Measurements from ENCODE around the gene BRSK2. TPM values are rescaled to one million over a fixed set of nuclear protein-coding genes. Genes with fewer than 3 reads are reported as not detected.
"Not testable (repeated sequence)": the region's sequence is repeated elsewhere in the genome, so short reads cannot be mapped to it uniquely, and the experiment has no call there.

Gene BRSK2
- polyA plus RNA-seq, 1 experiment, result 0.28 TPM

DNA sequence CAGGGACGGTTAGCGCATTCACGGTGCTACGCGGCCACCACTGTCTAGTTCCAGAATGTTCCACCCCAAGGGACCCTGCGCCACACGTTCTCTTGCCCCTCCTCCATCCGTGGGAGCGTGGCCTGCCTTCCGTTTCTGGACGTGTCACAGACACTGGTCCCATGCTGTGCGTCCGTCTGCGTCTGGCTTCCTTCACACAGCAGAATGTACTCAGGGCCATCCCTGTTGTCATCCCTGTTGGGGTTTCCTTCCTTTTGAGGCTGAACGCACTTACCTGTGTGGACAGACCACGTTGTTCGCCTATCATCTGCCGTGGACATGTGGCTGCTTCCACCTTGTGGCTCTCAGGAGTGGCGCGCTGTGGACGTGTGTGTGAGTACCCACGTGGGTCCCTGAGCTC, 24.9 kb downstream of the BRSK2 start:
- H3K4me3 ChIP-seq (ENCODE audit: low read depth, low read length), result no peak overlapping the region
- ChIA-PET CTCF (no interaction called here), POLR2A (no interaction called here)
- no peaks in the 10 kb centered on the region for H3K27me3 ChIP-seq (ENCODE audit: control insufficient read depth, insufficient read depth, low read length)
- no peak for DNase-seq (ENCODE audit: low read depth)
- H3K36me3 ChIP-seq (ENCODE audit: control insufficient read depth, insufficient read depth, low read length), result no peaks in the 10 kb centered on the region
- TF ChIP-seq, protein P1, sequence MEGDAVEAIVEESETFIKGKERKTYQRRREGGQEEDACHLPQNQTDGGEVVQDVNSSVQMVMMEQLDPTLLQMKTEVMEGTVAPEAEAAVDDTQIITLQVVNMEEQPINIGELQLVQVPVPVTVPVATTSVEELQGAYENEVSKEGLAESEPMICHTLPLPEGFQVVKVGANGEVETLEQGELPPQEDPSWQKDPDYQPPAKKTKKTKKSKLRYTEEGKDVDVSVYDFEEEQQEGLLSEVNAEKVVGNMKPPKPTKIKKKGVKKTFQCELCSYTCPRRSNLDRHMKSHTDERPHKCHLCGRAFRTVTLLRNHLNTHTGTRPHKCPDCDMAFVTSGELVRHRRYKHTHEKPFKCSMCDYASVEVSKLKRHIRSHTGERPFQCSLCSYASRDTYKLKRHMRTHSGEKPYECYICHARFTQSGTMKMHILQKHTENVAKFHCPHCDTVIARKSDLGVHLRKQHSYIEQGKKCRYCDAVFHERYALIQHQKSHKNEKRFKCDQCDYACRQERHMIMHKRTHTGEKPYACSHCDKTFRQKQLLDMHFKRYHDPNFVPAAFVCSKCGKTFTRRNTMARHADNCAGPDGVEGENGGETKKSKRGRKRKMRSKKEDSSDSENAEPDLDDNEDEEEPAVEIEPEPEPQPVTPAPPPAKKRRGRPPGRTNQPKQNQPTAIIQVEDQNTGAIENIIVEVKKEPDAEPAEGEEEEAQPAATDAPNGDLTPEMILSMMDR (IDR thresholded peaks at IDR 0.05; ENCODE audit: insufficient read depth, low read depth, low read length), result no peak

DNA sequence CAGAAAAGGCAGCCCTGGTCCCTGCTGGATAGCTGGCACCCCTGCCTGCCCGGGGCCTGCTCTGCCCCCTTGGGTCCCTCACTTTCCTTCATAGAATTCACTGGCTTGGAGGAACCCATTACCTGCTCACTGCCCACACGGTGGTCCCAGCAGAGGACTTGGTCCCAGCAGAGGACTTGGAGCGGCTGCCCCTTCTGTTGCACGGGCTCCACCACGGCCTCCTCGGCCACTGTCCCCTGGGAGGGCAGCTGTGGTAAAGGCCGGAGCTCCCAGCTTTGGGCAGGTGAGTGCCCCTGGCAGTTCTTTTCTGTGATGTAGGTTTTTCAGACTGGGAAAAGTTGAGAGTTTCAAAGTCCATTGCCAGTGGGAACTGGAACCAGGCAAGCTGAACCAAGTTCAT, 25.9 kb downstream of the BRSK2 start:
- POLR2A ChIA-PET, result no interaction called here
- Histone ChIP-seq H3K27me3 (ENCODE audit: control insufficient read depth, insufficient read depth, low read length) (no peaks in the 10 kb centered on the region), H3K4me3 (ENCODE audit: low read depth, low read length) (no peak overlapping the region), H3K36me3 (ENCODE audit: control insufficient read depth, insufficient read depth, low read length) (no peaks in the 10 kb centered on the region)
- TF ChIP-seq, protein P1 (IDR thresholded peaks at IDR 0.05; ENCODE audit: insufficient read depth, low read depth, low read length), result no peak
- CTCF ChIA-PET, result no interaction called here
- no peak for DNase-seq (ENCODE audit: low read depth)

DNA sequence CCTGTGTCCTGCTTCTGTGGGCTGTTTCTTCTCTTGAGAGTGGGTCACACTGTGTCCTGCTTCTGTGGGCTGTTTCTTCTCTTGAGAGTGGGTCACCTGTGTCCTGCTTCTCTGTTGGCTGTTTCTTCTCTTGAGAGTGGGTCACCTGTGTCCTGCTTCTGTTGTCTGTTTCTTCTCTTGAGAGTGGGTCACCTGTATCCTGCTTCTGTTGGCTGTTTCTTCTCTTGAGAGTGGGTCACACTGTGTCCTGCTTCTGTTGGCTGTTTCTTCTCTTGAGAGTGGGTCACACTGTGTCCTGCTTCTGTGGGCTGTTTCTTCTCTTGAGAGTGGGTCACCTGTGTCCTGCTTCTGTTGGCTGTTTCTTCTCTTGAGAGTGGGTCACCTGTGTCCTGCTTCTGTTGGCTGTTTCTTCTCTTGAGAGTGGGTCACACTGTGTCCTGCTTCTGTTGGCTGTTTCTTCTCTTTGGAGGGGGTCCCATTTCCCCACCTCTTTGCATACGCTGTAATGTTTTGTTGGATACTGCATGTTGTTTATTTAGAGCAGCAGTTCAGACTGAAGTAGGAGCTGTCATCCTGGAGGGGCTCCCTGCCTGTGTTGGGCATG, 28.6 kb downstream of the BRSK2 start:
- DNase-seq (ENCODE audit: low read depth); CTCF ChIA-PET; H3K4me3 ChIP-seq (ENCODE audit: low read depth, low read length); H3K36me3 ChIP-seq (ENCODE audit: control insufficient read depth, insufficient read depth, low read length); H3K27me3 ChIP-seq (ENCODE audit: control insufficient read depth, insufficient read depth, low read length); POLR2A ChIA-PET: not testable (repeated sequence)

DNA sequence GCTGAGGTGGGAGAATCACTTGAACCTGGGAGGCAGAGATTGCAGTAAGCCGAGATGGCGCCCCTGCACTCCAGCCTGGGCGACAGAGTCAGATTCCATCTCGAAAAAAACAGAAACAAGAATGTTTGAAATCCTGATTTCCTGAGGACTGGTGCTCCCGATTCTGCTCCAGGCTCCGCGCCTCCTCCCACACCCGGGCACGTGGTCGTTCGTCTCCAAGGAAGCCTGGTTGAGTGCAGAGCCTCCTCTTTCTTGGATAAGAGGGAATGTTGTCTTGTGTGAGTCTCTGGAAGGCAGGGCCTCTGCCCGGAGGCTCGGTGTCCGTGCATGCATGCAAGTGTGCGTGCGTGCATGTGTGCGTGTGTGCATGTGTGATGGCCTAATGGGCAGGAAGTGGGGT, 30.1 kb downstream of the BRSK2 start:
- H3K27me3 ChIP-seq (ENCODE audit: control insufficient read depth, insufficient read depth, low read length), result no peaks in the 10 kb centered on the region
- H3K36me3 ChIP-seq (ENCODE audit: control insufficient read depth, insufficient read depth, low read length), result no peaks in the 10 kb centered on the region
- TF ChIP-seq, protein P1 (IDR thresholded peaks at IDR 0.05; ENCODE audit: insufficient read depth, low read depth, low read length), result no peak
- POLR2A ChIA-PET, result no interaction called here
- no peak for DNase-seq (ENCODE audit: low read depth)
- H3K4me3 ChIP-seq (ENCODE audit: low read depth, low read length), result no peak overlapping the region
- CTCF ChIA-PET, result no interaction called here

DNA sequence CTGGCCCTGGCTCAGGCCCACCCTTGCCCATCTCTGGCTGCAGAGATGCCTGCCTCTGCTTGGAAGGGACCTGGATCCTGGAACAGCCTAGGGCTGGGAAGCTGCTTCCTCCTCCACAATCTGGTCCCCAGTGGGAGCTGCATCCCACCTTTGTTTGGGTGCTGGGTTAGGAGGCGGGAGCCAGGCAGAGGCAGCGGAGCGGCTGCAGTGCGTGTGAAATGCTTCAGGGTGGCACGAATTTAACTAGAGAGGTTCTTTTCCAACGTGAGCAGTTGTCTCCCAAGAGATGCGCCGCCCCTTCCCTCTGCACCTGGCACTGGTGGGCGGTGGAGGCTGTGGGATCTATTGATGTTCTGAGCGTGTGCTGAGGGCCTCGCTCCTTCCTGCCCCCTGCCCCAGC, 31.6 kb downstream of the BRSK2 start:
- no peak for DNase-seq (ENCODE audit: low read depth)

More for the DNA sequence above, 31.6 kb downstream of the BRSK2 start:
- ChIA-PET POLR2A (no interaction called here), CTCF (no interaction called here)
- no peaks in the 10 kb centered on the region for H3K27me3 ChIP-seq (ENCODE audit: control insufficient read depth, insufficient read depth, low read length)
- TF ChIP-seq, protein P1 (IDR thresholded peaks at IDR 0.05; ENCODE audit: insufficient read depth, low read depth, low read length), result no peak
- no peaks in the 10 kb centered on the region for H3K36me3 ChIP-seq (ENCODE audit: control insufficient read depth, insufficient read depth, low read length)
- no peak overlapping the region for H3K4me3 ChIP-seq (ENCODE audit: low read depth, low read length)
